ENCODE data around the gene AHI1.
A peak's percentile ranks its signal among the peaks of the same experiment; 100 is the strongest.

DNA sequence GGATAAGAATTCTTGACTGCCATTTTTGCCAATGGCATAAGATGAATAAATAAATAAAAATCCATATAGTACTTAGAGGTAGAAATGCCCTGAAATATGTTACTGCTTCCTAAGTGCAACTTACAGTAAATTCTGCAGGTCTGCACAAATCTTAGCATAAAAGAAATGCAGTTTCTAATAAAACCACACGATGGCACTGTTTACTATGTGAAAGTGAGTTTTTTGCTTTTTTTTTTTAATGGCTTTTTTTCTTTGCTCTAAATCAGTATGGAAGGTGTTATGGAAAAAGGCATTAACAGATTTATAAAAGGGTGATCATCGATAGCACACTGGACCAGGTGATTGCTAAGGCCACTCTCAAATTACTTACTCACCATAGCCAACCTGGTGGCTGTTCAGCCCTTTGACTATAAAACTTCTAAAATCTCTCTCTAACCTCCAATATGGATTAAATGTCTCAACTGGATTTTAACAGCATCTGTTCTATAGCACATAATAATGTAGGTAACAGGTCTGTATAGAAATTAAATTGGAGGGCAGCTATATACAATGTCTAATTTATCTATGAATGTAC, 45.8 kb downstream of the AHI1 start:
- peak; percentile 96 for TF ChIP-seq CTCF (conservative IDR thresholded peaks at IDR 0.05; ENCODE audit: low read length)
- no peak for TF ChIP-seq EZH2phosphoT487 (IDR thresholded peaks at IDR 0.05; ENCODE audit: borderline replicate concordance, low read depth, low read length)
